Measurements from ENCODE around the gene DUSP7. TPM values are rescaled to one million over a fixed set of nuclear protein-coding genes. Genes with fewer than 3 reads are reported as not detected.
A peak's percentile ranks its signal among the peaks of the same experiment; 100 is the strongest.

The DUSP7 gene
- total RNA-seq, 6 donors from 2014 or later = 24.1 to 49.1 (median 35.3) TPM

GRCh38 chr3:52004906-52005395 lies 51.4 kb downstream of the DUSP7 start:
- no peak for TF ChIP-seq CTCF (IDR thresholded peaks at IDR 0.05)
- TF ChIP-seq EP300 (IDR thresholded peaks at IDR 0.05) = no peak
- no peak for TF ChIP-seq POLR2AphosphoS5 (IDR thresholded peaks at IDR 0.05)
- no peak for TF ChIP-seq POLR2A (IDR thresholded peaks at IDR 0.05)
- no peaks in the 10 kb centered on the region for H3K36me3 ChIP-seq
- ATAC-seq (ENCODE audit: low FRiP score in 2 of 2) = no peak
- H3K4me1 ChIP-seq = peaks cover 19 to 36% (median 26%) of the 10 kb centered on the region in 4 donors
- H3K9me3 ChIP-seq = no peaks in the 10 kb centered on the region
- no peaks in the 10 kb centered on the region for H3K27me3 ChIP-seq
- no peak overlapping the region for H3K4me3 ChIP-seq
- H3K27ac ChIP-seq = peak overlapping the region; percentile 71 to 86 (median 78)
- no peak for DNase-seq
- 89 to 100% methylated on average over 1 to 4 of the region's 4 CpGs for WGBS, 2 donors

- no peaks in the 10 kb centered on the region for H3K36me3 ChIP-seq
- ATAC-seq (ENCODE audit: low FRiP score in 2 of 2) (peak in 1 of 2 donors; percentile 27), DNase-seq (no peak)
- 64 to 66% methylated on average over 8 to 16 of the region's 16 CpGs for WGBS, 2 donors
- no peak overlapping the region for H3K4me3 ChIP-seq
- no peaks in the 10 kb centered on the region for H3K9me3 ChIP-seq
- peaks cover 19 to 36% (median 26%) of the 10 kb centered on the region in 4 donors for H3K4me1 ChIP-seq
- H3K27ac ChIP-seq = peak overlapping the region; percentile 71 to 86 (median 78)
- H3K27me3 ChIP-seq = no peaks in the 10 kb centered on the region
- TF ChIP-seq POLR2A (IDR thresholded peaks at IDR 0.05) = no peak
- TF ChIP-seq CTCF (IDR thresholded peaks at IDR 0.05) = peak; percentile 27 to 60 (median 50)
These were observed 52.1 kb downstream of the DUSP7 start for GRCh38 chr3:52004163-52004787.

- WGBS, 2 donors = 74 to 83% methylated on average over 6 of the region's 6 CpGs
- no peak for ATAC-seq (ENCODE audit: low FRiP score in 2 of 2)
These were observed 53.6 kb downstream of the DUSP7 start for GRCh38 chr3:52002748-52003147.

GRCh38 chr3:52001443-52001974 lies 54.9 kb downstream of the DUSP7 start:
- DNase-seq = peak; percentile 75 to 87
- H3K27ac ChIP-seq = peak overlapping the region in 1 of 4 donors; percentile 23
- no peaks in the 10 kb centered on the region for H3K36me3 ChIP-seq
- WGBS, 2 donors = 2 to 3% methylated on average over 5 to 18 of the region's 18 CpGs
- TF ChIP-seq CTCF (IDR thresholded peaks at IDR 0.05) = peak; percentile 81 to 97 (median 96)
- TF ChIP-seq POLR2A (IDR thresholded peaks at IDR 0.05) = no peak
- no peak for TF ChIP-seq POLR2AphosphoS5 (IDR thresholded peaks at IDR 0.05)
- TF ChIP-seq EP300 (IDR thresholded peaks at IDR 0.05) = no peak
- H3K27me3 ChIP-seq = no peaks in the 10 kb centered on the region
- H3K9me3 ChIP-seq = no peaks in the 10 kb centered on the region
- peaks cover 19 to 36% (median 24%) of the 10 kb centered on the region in 4 donors for H3K4me1 ChIP-seq
- peak; percentile 68 to 82 for ATAC-seq (ENCODE audit: low FRiP score in 2 of 2)
- H3K4me3 ChIP-seq = no peak overlapping the region

More at GRCh38 chr3:52002748-52003147, 53.6 kb downstream of the DUSP7 start:
- no peaks in the 10 kb centered on the region for H3K36me3 ChIP-seq
- no peak overlapping the region for H3K27ac ChIP-seq
- no peak overlapping the region for H3K4me3 ChIP-seq
- H3K4me1 ChIP-seq = peaks cover 19 to 36% (median 26%) of the 10 kb centered on the region in 4 donors
- H3K9me3 ChIP-seq = no peaks in the 10 kb centered on the region
- H3K27me3 ChIP-seq = no peaks in the 10 kb centered on the region
- TF ChIP-seq POLR2AphosphoS5 (IDR thresholded peaks at IDR 0.05) (no peak), CTCF (IDR thresholded peaks at IDR 0.05) (no peak), EP300 (IDR thresholded peaks at IDR 0.05) (no peak), POLR2A (IDR thresholded peaks at IDR 0.05) (no peak)
- DNase-seq = no peak
